ENCODE measurements around the gene SYT5.

The SYT5 gene

DNA sequence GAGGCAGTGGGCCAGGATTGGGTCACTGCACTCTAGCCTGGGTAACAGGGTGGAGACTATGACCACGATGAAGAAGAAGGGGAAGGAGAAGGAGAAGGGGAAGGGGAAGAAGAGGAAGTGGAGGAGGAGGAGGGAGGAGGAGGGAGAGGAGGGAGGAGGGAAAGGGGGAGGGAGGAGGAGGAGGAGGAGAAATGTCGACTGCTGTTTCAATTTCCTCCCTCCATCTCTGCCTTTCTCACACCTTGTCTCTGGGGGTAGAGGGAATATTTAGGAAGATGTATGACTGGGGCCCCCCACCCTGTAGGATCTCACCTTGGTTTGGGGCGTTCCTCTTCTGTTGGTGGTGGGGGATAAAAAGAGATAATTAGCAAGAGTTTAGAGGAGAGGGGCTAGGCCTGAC lies 34.9 kb downstream of the SYT5 start:
- no peak for DNase-seq

DNA sequence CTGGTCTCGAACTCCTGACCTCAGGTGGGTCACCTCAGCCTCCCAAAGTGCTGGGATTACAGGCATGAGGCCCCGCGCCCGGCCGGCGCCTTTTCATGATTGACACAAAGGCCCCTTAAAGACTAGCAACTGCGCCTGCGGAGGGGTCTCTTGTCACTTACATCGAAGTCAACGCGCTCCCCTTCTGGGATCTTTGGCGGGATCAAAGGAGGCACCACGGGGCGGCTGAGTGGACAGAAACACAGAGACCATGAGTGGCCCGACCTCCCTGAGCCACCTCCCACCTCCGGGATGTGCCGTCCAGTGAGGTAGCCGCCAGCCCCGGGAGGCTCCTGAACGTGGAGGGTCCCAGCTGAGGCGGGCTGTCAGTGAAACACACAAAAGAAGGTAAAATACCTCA lies 38.4 kb downstream of the SYT5 start:
- no peak for DNase-seq

DNA sequence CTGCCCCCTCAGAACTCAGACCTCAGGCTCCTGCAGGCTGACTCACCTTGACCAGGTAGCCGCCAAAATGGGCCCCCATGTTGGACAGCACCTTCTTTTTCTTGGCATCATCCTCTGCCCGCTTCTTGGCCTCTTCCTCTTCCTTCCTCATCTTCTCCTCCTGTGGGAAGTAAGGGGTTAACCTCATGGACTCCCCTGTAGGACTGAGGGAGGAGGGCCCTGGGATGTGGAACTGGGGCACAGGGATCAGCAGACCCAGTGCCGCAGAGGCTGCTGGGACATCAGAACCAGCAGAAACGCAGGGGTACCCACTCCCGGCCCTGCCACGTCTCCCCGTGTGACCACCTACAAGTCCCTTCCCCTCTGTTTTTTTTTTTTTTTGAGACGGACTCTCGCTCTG lies 42.2 kb downstream of the SYT5 start:
- DNase-seq, result no peak

DNA sequence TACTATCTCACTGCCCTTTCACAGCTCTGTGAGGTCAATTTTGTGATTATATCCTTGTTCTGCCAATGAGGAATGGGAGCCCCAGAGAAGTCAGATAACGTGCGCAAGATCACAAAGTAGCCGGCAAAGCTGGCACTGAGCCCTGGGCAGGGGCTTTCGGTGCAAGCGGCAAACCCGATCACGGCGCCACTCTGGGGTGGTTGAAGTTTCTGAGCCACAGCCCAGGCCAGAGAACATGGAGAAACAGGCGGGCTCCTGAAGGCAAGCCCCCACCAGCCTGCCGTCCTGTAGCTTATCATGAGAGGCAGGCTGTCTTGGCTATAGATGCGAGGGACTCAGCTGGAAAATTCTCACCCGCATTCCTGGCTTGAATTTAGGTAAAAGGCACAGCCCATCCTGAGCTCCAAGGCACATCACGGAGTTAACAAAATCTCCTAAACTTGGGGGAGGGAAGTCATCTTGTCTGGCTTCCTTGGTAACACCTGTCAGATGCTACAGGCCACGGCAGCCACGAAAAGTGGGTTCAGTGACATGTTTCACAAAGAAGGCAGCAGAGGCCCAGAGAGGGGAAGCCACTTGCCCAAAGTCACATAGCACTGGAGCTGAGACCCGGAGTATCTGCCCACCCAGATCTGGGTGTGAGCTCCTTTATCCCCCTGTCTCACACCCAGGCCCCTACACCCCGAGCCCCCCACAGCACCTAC lies 43.5 kb downstream of the SYT5 start:
- no peak for DNase-seq

DNA sequence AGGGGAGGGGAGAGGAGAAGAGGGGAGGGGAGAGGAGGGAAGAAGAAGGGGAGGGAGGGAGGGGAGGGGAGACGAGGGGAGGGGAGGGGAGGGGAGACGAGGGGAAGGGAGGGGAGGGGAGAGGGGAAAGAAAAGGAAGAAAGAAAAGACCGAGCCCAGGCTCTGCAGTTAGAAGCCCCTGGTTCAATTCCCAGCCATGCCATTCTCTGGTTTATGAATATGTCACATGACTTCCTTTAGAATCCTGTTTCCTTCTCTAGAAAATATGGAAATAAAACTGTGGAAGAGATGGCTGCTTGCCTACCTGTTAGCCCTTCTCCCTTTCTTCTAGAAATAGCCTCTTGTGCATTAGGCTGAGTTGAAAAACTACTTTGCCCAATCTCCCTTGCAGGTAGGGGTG lies 45.4 kb downstream of the SYT5 start:
- DNase-seq, result no peak

DNA sequence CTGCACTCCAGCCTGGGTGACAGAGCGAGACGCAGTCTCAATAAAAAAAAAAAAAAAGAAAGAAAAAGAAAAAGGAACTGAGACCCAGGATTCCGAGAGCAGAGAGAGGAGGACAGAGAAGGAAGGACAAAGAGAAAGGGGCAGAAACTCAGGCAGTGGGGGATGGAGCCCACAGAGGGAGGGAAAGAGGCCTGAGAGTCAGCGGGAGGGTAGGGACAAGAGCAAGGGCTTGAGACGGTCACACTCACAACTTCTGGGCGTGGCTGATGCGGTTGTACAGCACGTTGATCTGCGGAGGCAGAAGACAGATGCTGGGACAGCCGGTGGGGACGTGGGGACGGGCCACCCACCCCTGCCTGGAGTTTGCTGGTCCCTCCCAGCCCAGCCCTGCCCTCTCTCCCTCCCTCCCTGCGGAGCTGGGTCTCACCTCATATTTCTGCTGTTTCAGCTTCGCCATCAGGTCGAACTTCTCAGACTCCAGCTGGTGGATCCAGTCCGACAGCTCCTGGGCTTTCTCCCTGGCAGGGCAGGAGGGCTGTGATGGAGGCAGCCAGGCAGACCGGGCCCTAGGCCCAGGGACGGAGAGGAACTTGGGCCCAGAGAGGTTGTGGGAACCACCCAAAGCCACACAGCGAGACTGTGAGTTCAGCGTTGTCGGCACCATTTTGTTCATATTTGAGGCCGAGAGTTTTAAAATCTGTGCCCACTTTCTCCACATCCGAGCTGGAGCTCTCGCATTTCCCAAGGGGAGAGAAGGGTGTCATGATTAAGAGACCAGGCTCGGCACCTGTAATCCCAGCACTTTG lies 46.2 kb downstream of the SYT5 start:
- DNase-seq, result no peak

DNA sequence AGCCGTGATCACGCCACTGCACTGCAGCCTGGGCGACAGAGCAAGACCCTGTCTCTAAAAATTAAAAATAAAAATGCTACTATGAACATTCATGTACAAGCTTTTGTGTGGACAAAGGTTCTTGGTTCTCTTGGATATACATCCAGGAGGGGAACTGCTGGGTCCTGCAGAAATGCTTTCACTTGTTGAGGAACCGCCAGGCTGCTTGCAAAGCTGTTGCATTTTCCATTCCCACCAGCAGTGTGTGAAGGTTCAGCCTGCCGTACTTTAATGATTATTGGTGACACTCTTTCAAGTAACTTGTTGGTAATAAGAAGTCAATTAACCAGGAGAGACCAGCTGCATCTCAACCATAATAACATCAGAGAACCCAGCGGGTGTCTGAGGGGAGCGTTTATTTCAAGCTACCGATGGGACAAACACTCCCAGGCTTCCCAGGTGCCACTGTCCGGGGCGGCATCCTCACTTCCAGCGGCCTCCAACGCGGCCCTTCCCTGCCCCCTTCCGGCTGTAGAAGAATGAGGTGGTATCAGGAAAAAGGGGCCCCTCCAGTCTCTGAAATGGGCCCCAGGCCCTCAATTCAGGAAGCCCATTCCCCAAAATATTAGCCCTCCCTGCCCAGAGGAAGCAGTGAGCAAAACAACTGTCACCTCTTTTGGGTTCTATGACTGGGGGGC lies 47.5 kb downstream of the SYT5 start:
- DNase-seq, result no peak

DNA sequence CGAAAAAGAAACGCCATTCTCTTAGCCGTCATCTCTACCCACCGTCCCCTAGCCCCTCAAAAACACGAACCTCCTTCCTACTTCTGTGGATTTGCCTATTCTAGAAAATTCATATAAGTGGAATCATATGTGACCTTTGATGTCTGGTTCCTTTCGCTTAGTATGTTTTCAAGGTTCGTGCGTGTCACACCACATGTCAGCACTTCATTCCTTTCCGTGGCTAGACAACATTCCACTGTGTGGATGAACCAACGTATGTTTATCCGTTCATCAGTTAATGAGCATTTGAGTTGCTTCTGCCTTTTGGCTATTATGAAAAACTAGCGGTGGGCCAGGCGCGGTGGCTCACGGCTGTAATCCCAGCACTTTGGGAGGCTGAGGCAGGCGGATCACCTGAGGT lies 48.7 kb downstream of the SYT5 start:
- no peak for DNase-seq
